A549 (cell line): Measurements from ENCODE around the gene SMURF1. TPM values are rescaled to one million over a fixed set of nuclear protein-coding genes. Genes with fewer than 3 reads are reported as not detected.

ENCODE experiments used
- ATAC-seq, 2 experiments: fragments of 200-7000 bp in 1 of 2; fragments of >200 bp in 1 of 2; cut with Nextera tagmentation in 1 of 2; cut with Tn5 transposase in 1 of 2; 3 replicates each; pipeline versions ENCODE4 v1.8.0 to v1.9.1; 2018 to 2020; ENCODE audit warnings: mild to moderate bottlenecking in 1 of 2, moderate library complexity in 1 of 2
- CTCF ChIA-PET: fragments of 300-600 bp; sonication (Branson Sonifier 250); formaldehyde crosslinking; extraction: SDS; loops from one replicate; lab custom pipeline; 2021; ENCODE audit warnings: antibody characterized with exemption, inconsistent platforms; lab: Yijun Ruan, JAX
- POLR2A ChIA-PET: fragments of 350-600 bp; formaldehyde crosslinking; extraction: SDS; loops from one replicate; lab custom pipeline; 2021; ENCODE audit warnings: antibody characterized with exemption, inconsistent platforms; lab: Yijun Ruan, JAX
- DNase-seq, 2 experiments: peaks; one replicate each; pipeline versions ENCODE4 v3.0.0 to v3.0.0-alpha.2; 2011 to 2016; ENCODE audit warnings: low read depth in 1 of 2, low spot score in 1 of 2
- FAIRE-seq: peaks from 2 replicates; lab custom pipeline; 2011; peaks lifted over from hg19 to GRCh38; lab: Jason Lieb, UNC
- H3K27ac ChIP-seq, 2 experiments: fragments of >200 bp; sonication (Bioruptor Twin); formaldehyde crosslinking; 3 replicates each; pipeline ENCODE4 v1.5.1; 2016 to 2017
- H3K4me1 ChIP-seq: fragments of >200 bp; sonication (Bioruptor Twin); formaldehyde crosslinking; 3 replicates; pipeline ENCODE4 v1.6.1; 2016
- H3K4me2 ChIP-seq: fragments of >200 bp; sonication (Bioruptor Twin); formaldehyde crosslinking; 3 replicates; pipeline ENCODE4 v1.6.1; 2016
- H3K4me3 ChIP-seq: fragments of >200 bp; sonication (Bioruptor Twin); formaldehyde crosslinking; 3 replicates; pipeline ENCODE4 v1.5.1; 2016
- H3K9me3 ChIP-seq: fragments of >200 bp; sonication (Bioruptor Twin); formaldehyde crosslinking; 3 replicates; pipeline ENCODE4 v1.6.1; 2016
- BHLHE40 ChIP-seq: IDR thresholded peaks from 2 replicates; pipeline ENCODE4 v1.6.1; 2012; ENCODE audit warnings: low read depth, low read length, inconsistent platforms
- CBX2 ChIP-seq: fragments of 200-600 bp; sonication (generic); IDR thresholded peaks from 2 replicates; pipeline ENCODE4 v1.6.1; 2016; ENCODE audit warnings: low read depth, mild to moderate bottlenecking, borderline replicate concordance
- CEBPB ChIP-seq, 2 experiments: fragments of >200 bp in 1 of 2; sonication (Bioruptor Twin) in 1 of 2; formaldehyde crosslinking in 1 of 2; IDR thresholded peaks; 2 replicates each; pipeline ENCODE4 v1.6.1; 2012 to 2016
- CHD4 ChIP-seq: fragments of 200-600 bp; sonication (generic); IDR thresholded peaks from 2 replicates; pipeline ENCODE4 v1.6.1; 2016; ENCODE audit warnings: antibody characterized with exemption, mild to moderate bottlenecking, borderline replicate concordance
- EHF ChIP-seq: fragments of 250-450 bp; sonication (Bioruptor Pico); IDR thresholded peaks from 2 replicates; pipeline ENCODE4 v1.5.0; 2020; ENCODE audit warnings: mild to moderate bottlenecking
- ELK1 ChIP-seq: fragments of 150-350 bp; IDR thresholded peaks from 2 replicates; pipeline ENCODE4 v1.6.1; 2014; ENCODE audit warnings: low read depth, mild to moderate bottlenecking, low read length
- EP300 ChIP-seq, 2 experiments: fragments of >200 bp; sonication (Bioruptor Twin); formaldehyde crosslinking; IDR thresholded peaks; 2 replicates in 1 of 2; 3 replicates in 1 of 2; pipeline ENCODE4 v1.6.1; 2016 to 2017
- FOSB ChIP-seq: fragments of 250-450 bp; sonication (Bioruptor Pico); IDR thresholded peaks from 2 replicates; pipeline ENCODE4 v1.5.0; 2020; ENCODE audit warnings: mild to moderate bottlenecking, moderate library complexity
- FOSL2 ChIP-seq, 2 experiments: fragments of 450-650 bp in 1 of 2; fragments of >200 bp in 1 of 2; sonication (Bioruptor Twin) in 1 of 2; formaldehyde crosslinking; IDR thresholded peaks; 2 replicates each; pipeline versions ENCODE4 v1.5.0 to v1.6.1; 2016 to 2020; ENCODE audit warnings: mild to moderate bottlenecking in 1 of 2, moderate library complexity in 1 of 2
- FOXS1 ChIP-seq: fragments of 250-450 bp; sonication (Bioruptor Pico); IDR thresholded peaks from 2 replicates; pipeline ENCODE4 v1.5.0; 2020; ENCODE audit warnings: mild to moderate bottlenecking, moderate library complexity
- HDAC2 ChIP-seq: fragments of 200-600 bp; sonication (generic); IDR thresholded peaks from 2 replicates; pipeline ENCODE4 v1.6.1; 2016
- HEYL ChIP-seq: fragments of 250-450 bp; sonication (Bioruptor Pico); IDR thresholded peaks from 2 replicates; pipeline ENCODE4 v1.8.0; 2021; ENCODE audit warnings: mild to moderate bottlenecking, moderate library complexity
- JUN ChIP-seq, 2 experiments: fragments of >200 bp; sonication (Bioruptor Twin); formaldehyde crosslinking; IDR thresholded peaks; 2 replicates in 1 of 2; 3 replicates in 1 of 2; pipeline ENCODE4 v1.6.1; 2016 to 2017
- JUNB ChIP-seq: fragments of >200 bp; sonication (Bioruptor Twin); formaldehyde crosslinking; IDR thresholded peaks from 2 replicates; pipeline ENCODE4 v1.6.1; 2016
- KDM1A ChIP-seq: fragments of 200-600 bp; sonication (generic); IDR thresholded peaks from 2 replicates; pipeline ENCODE4 v1.6.1; 2016; ENCODE audit warnings: low read depth, mild to moderate bottlenecking
- KDM5A ChIP-seq: fragments of 200-600 bp; sonication (generic); IDR thresholded peaks from 2 replicates; pipeline ENCODE4 v1.6.1; 2016; ENCODE audit warnings: antibody characterized with exemption, mild to moderate bottlenecking
- MAFK ChIP-seq: fragments of 450-650 bp; IDR thresholded peaks from 2 replicates; pipeline ENCODE4 v1.6.1; 2014; ENCODE audit not compliant: partially characterized antibody
- MAX ChIP-seq: IDR thresholded peaks from 2 replicates; pipeline ENCODE4 v1.6.1; 2012
- MAZ ChIP-seq: fragments of 150-350 bp; IDR thresholded peaks from 2 replicates; pipeline ENCODE4 v1.6.1; 2014; ENCODE audit warnings: antibody characterized with exemption, low read depth, low read length, borderline replicate concordance
- MYC ChIP-seq: IDR thresholded peaks from 2 replicates; pipeline ENCODE4 v1.6.1; 2012; ENCODE audit warnings: mild to moderate bottlenecking, inconsistent platforms, low read length, improper control_type of control experiment, borderline replicate concordance
- NPAS2 ChIP-seq: fragments of 250-450 bp; sonication (Bioruptor Pico); IDR thresholded peaks from 2 replicates; pipeline ENCODE4 v1.8.0; 2022; ENCODE audit warnings: mild to moderate bottlenecking, moderate library complexity, borderline replicate concordance
- PHF8 ChIP-seq: fragments of 200-600 bp; sonication (generic); IDR thresholded peaks from 2 replicates; pipeline ENCODE4 v1.6.1; 2016; ENCODE audit warnings: low read depth, mild to moderate bottlenecking, antibody characterized with exemption, moderate library complexity, borderline replicate concordance
- POLR2A ChIP-seq: IDR thresholded peaks from 2 replicates; pipeline ENCODE4 v1.6.1; 2012; ENCODE audit warnings: mild to moderate bottlenecking, low read length
- RAD21 ChIP-seq, 2 experiments: fragments of >200 bp in 1 of 2; sonication (Bioruptor Twin) in 1 of 2; formaldehyde crosslinking in 1 of 2; IDR thresholded peaks in 1 of 2; conservative IDR thresholded peaks in 1 of 2; 2 replicates in 1 of 2; 3 replicates in 1 of 2; pipeline ENCODE4 v1.6.1; 2012 to 2018; ENCODE audit warnings: inconsistent platforms in 1 of 2
- RFX5 ChIP-seq: fragments of 450-650 bp; IDR thresholded peaks from 2 replicates; pipeline ENCODE4 v1.7.1; 2014; ENCODE audit warnings: antibody characterized with exemption, mild to moderate bottlenecking, moderate library complexity
- SMC3 ChIP-seq: fragments of >200 bp; sonication (Bioruptor Twin); formaldehyde crosslinking; IDR thresholded peaks from 3 replicates; pipeline ENCODE4 v1.6.1; 2018; ENCODE audit warnings: inconsistent platforms
- TP53 ChIP-seq: fragments of 250-450 bp; sonication (Bioruptor Pico); IDR thresholded peaks from 2 replicates; pipeline ENCODE4 v1.5.0; 2021; ENCODE audit warnings: mild to moderate bottlenecking, moderate library complexity
- WGBS: methylation state at CpG from one replicate; pipeline ENCODE4 v1.1.6; 2017; ENCODE audit errors: missing lambda C conversion rate; 5-methylcytosine and 5-hydroxymethylcytosine counted together
- polyA plus RNA-seq, 4 experiments: library from polyadenylated mRNA; depleted of rRNA in 3 of 4; stranded (reverse); fragments of >200 nt; fragmentation: RNase III in 1 of 4; extraction: RNeasy Plus Mini Kit Qiagen cat#74134 plus additional on column Dnase treatment in 1 of 4; gene quantifications; 2 replicates in 3 of 4; 3 replicates in 1 of 4; pipeline ENCODE4 v1.2.3, GENCODE V29; 2011 to 2017
- TF ChIP-seq, protein P1 (sequence below): fragments of 450-650 bp; IDR thresholded peaks from 2 replicates; pipeline ENCODE4 v1.6.1; 2014; ENCODE audit warnings: antibody characterized with exemption
- TF ChIP-seq, protein P2 (sequence below): IDR thresholded peaks from 2 replicates; pipeline ENCODE4 v1.6.1; 2012; ENCODE audit warnings: low read depth, borderline replicate concordance

SMURF1 gene
- polyA plus RNA-seq, 2 of the 4 experiments (the other 2 are of a cell fraction), result 13.8 to 22.1 TPM

- DNase-seq (no peak), FAIRE-seq (no peak), ATAC-seq (no peak)
- ChIA-PET CTCF (interaction anchor here (1.0 to 1.2 kb wide), 3 partner anchors 12 to 16 kb away, joined by 3 to 4 read pairs (median 3); no protein-coding TSS in a partner anchor), POLR2A (no interaction called here)
- no peaks in the 10 kb centered on the region for H3K4me1 ChIP-seq
- no peak overlapping the region for H3K27ac ChIP-seq
- no peak overlapping the region for H3K4me3 ChIP-seq
- no peak overlapping the region for H3K4me2 ChIP-seq
- TF ChIP-seq JUNB, result no peak
- TF ChIP-seq FOSB (CRISPR knock-in tag), result no peak
- TF ChIP-seq, protein P1, sequence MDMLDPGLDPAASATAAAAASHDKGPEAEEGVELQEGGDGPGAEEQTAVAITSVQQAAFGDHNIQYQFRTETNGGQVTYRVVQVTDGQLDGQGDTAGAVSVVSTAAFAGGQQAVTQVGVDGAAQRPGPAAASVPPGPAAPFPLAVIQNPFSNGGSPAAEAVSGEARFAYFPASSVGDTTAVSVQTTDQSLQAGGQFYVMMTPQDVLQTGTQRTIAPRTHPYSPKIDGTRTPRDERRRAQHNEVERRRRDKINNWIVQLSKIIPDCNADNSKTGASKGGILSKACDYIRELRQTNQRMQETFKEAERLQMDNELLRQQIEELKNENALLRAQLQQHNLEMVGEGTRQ, result no peak
- TF ChIP-seq POLR2A, result no peak
- TF ChIP-seq KDM1A, result no peak
- TF ChIP-seq RFX5, result no peak
- TF ChIP-seq HEYL, result no peak
- no peak for TF ChIP-seq HDAC2
- TF ChIP-seq KDM5A, result no peak
- no peak for TF ChIP-seq FOXS1 (CRISPR knock-in tag)
- TF ChIP-seq TP53 (CRISPR knock-in tag), result no peak
- TF ChIP-seq PHF8, result no peak
- no peak for TF ChIP-seq ELK1
- no peaks in the 10 kb centered on the region for H3K9me3 ChIP-seq
Measured at GRCh38 chr7:98985945-98986344, 158.0 kb downstream of the SMURF1 start.

DNA sequence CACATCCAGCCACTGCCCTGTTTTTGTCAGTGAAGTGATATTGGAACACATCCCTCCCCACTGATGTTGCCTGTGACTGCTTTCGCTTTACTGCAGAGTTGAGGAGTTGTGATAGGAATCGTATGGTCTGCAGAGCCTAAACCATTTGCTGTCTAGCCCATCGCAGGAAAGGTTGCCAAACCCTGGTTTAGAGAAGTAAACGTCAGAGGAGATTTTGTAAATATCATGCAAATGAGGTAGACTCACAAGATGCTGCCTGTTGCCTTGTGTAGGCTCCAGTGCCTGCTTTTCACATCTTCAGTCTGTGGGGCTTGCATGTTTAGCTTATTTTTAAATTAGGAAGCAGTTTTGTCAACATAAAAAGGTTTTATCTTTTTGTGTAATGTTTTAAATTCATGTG lies 158.5 kb downstream of the SMURF1 start:
- Histone ChIP-seq H3K27ac (no peak overlapping the region), H3K9me3 (no peaks in the 10 kb centered on the region), H3K4me3 (no peak overlapping the region), H3K4me1 (no peaks in the 10 kb centered on the region), H3K4me2 (no peak overlapping the region)
- DNase-seq (no peak), ATAC-seq (no peak), FAIRE-seq (no peak)
- ChIA-PET CTCF (interaction anchor here (1.0 to 1.2 kb wide), 3 partner anchors 13 to 16 kb away, joined by 3 to 4 read pairs (median 3); no protein-coding TSS in a partner anchor), POLR2A (no interaction called here)
- 88% methylated on average over 4 of the region's 4 CpGs for WGBS
- TF ChIP-seq HEYL, result no peak
- no peak for TF ChIP-seq JUNB
- no peak for TF ChIP-seq MAX
- TF ChIP-seq CBX2, result no peak
- TF ChIP-seq EHF (CRISPR knock-in tag), result no peak
- no peak for TF ChIP-seq FOSB (CRISPR knock-in tag)

- no peak for TF ChIP-seq CHD4
- no peak for TF ChIP-seq MAZ
- no peak for TF ChIP-seq MAFK
- TF ChIP-seq TP53 (CRISPR knock-in tag), result no peak
- no peak for TF ChIP-seq BHLHE40
- TF ChIP-seq CEBPB (IDR thresholded peaks at IDR 0.05), result no peak
- no peak for TF ChIP-seq HDAC2
- no peak for TF ChIP-seq EHF (CRISPR knock-in tag)
- no peak for TF ChIP-seq NPAS2 (CRISPR knock-in tag)
- no peak for TF ChIP-seq FOSL2 (IDR thresholded peaks at IDR 0.05)
- no peak for TF ChIP-seq FOSL2 (CRISPR knock-in tag; IDR thresholded peaks at IDR 0.05)
- TF ChIP-seq POLR2A, result no peak
- no peak for TF ChIP-seq SMC3
- TF ChIP-seq JUN (IDR thresholded peaks at IDR 0.05), result no peak
- TF ChIP-seq EP300 (IDR thresholded peaks at IDR 0.05), result no peak
- no peak for TF ChIP-seq CBX2
- TF ChIP-seq RAD21 (conservative IDR thresholded peaks at IDR 0.05 in 1 of 2, IDR thresholded peaks at IDR 0.05 in 1 of 2), result no peak
- TF ChIP-seq MYC, result no peak
- TF ChIP-seq, protein P2, sequence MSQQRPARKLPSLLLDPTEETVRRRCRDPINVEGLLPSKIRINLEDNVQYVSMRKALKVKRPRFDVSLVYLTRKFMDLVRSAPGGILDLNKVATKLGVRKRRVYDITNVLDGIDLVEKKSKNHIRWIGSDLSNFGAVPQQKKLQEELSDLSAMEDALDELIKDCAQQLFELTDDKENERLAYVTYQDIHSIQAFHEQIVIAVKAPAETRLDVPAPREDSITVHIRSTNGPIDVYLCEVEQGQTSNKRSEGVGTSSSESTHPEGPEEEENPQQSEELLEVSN, result no peak
- no peaks in the 10 kb centered on the region for H3K4me1 ChIP-seq
- H3K4me3 ChIP-seq, result no peak overlapping the region
- H3K27ac ChIP-seq, result no peak overlapping the region
- FAIRE-seq (no peak), DNase-seq (no peak), ATAC-seq (no peak)
- no peak overlapping the region for H3K4me2 ChIP-seq
- ChIA-PET CTCF (no interaction called here), POLR2A (no interaction called here)
- H3K9me3 ChIP-seq, result no peaks in the 10 kb centered on the region
- WGBS, result 93% methylated on average over 11 of the region's 11 CpGs
Measured at GRCh38 chr7:98984126-98984525, 159.8 kb downstream of the SMURF1 start.
